GM04503 (cell line): ENCODE results near the gene C10orf71.

Source experiments
- DNase-seq: peaks from one replicate; pipeline ENCODE4 v3.0.0-alpha.2; 2012; ENCODE audit warnings: low read depth

The C10orf71 gene

DNA sequence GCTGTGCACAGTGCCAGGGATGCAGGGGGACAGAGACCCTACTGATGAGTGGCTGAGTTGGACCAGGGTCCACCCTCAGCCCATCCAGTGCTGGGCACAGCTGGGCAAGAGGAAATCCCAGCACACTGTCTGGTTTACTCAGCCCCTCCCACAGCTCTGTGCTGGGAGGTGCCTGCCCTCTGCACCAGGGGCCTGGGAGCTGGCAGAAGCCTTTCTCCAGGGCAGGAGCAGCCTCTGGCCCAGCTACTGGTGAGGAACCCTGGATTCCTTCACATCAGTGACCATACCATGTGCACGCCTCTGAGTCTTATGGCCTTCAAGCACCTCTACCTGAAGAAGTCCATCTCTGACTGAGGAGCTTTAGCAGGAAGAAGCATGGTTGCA is 25.9 kb upstream of the C10orf71 start:
- no peak for DNase-seq

- no peak for DNase-seq
These were observed 25.3 kb upstream of the C10orf71 start for GRCh38 chr10:49273626-49274025.

GRCh38 chr10:49274886-49275285 is 24.1 kb upstream of the C10orf71 start:
- no peak for DNase-seq

- DNase-seq, result no peak
These were observed 23.1 kb upstream of the C10orf71 start for GRCh38 chr10:49275896-49276295.

GRCh38 chr10:49276596-49276995 is 22.4 kb upstream of the C10orf71 start:
- no peak for DNase-seq

DNA sequence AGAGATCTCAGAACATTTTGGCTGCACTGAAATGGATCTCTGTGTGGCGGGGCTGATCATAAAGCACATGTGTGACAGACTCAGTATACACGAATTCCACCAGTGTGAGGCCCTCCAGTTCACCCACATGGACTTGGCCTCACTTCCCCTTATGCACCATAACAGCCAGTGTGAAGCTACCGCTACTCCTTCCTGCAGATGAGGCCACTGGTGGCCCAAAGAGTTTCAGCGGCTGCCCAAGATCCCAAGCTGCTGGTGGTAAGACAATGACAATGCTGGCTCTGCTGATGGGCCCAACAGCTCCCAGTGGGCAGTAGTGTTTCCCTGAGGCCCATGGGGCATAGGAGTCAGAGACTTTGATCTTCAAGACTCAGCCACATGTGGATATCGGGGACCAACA is 21.0 kb upstream of the C10orf71 start:
- no peak for DNase-seq

DNA sequence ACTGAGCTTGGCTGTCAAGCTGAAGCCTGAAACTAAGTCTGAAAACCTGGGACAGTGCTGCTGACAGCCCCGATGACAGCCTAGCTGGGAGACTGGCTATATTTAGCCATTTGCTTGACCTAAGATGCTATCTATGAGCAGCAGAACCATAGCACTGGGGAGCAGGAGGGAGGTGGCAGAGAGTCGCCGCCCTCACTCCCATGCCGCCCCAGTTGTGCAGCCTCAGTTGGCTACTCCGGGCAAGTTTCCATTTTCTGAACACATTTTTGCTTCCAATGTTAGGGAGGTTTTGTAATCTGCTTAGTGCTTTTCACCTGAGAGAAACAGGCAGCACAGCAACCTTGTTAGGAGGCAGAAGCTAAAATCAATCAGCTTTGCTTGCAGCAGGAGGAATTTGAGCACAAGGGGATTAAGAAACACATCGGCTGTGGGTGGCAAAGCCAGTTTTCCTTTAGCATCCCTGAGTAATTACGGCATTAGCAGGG is 20.4 kb upstream of the C10orf71 start:
- DNase-seq, result no peak

DNA sequence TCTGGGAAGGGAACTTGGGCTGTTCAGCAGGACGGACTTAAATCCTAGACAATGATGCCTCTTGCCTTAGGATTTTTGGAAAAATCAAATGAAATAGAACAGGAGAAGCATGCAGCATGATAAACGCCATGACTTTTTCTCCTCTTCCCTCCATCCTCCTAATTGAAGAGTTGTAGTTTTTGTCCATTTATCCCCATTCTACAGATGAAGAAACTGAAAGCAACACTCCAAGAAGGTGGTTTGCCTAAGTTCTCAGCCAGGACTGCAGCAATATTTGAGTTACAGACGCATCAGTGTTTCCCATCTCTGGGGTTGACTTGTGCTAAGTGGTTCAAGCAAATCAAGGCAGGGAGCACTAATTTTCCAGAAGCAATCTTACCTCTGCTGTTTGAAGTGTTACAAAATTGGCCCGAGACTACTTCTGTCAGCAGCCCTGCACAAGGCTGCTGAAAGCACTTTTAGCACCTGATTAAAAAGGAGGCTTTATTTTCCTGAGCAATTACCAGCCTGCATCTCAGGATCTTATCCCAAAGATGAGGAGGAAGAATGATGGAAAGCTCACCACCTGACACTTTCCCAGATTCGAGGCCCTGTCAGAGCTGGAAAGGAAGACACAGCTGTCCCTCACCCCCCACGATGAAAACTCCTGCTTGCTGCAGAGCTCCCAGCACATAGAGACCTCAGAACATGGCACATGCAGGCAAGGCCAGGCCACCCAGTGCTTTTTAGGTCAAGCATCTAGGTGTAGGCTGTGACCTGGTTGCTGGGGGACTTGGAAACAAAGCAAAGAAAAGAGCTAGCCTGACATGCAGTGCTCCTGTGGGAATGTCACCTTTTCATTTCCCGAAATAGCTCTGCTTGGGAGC is 19.7 kb upstream of the C10orf71 start:
- DNase-seq, result no peak

- DNase-seq, result peak; percentile 12
These were observed 19.0 kb upstream of the C10orf71 start for GRCh38 chr10:49280001-49280408.

GRCh38 chr10:49281461-49281860 is 17.5 kb upstream of the C10orf71 start:
- DNase-seq, result no peak

DNA sequence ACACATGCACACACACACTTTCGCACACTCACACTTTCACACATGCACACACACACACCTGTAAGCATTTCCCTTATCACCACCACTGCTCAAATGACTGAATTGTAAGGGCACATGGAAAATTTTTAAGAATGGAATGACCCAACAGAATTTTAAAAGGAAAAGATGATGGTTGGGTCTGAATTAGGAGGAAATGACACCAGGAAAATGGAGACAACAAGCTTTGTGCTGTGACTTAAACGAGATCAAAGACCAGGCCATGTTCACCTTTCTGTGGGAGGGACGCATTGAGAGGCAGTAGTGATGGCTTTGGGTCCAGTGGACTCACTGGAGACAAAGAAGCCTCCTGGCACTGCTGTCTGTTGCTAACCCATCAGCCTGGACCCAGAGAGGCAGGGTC is 16.7 kb upstream of the C10orf71 start:
- DNase-seq, result no peak

DNA sequence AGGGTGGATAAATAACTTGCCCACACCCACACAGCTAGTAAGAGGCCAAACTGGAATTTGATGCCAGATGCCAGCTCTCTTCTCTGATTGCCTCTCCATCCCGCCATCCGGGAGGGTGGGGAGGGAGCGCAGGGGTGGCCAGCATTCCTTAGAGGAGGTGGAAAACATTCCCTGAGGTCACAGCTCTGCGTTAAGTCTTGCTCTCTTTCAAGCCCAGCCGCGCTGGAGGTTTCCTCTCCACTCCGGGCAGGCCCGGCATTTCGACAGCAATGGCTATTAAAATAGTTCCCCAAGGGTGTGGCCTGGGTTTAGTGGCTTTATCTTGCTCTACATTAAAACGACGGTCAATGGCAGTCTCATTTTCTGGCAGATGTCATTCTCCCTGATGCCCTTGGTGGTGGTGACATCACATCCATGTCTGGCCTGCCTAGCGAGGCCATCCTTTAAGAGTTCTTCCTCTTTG is 16.1 kb upstream of the C10orf71 start:
- no peak for DNase-seq

DNA sequence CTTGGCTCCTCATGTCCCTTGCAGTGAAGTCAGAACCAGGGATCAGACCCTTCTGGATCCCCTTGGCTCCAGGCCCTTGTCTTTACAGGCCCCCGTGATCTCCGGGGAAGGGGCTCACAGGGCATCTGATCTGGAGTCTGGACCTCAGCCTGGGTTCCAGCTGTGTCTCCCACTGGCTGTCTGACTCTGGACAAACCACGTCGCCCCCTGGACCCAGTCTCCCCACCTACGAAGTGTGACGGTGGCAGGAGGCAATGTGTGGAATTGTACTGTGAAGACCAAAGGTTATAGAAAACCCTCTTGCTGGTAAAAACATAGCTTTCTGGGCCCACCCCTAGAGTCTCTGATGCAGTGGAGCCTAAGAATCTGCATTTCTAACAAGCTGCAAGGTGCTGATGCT is 15.5 kb upstream of the C10orf71 start:
- DNase-seq, result no peak

DNA sequence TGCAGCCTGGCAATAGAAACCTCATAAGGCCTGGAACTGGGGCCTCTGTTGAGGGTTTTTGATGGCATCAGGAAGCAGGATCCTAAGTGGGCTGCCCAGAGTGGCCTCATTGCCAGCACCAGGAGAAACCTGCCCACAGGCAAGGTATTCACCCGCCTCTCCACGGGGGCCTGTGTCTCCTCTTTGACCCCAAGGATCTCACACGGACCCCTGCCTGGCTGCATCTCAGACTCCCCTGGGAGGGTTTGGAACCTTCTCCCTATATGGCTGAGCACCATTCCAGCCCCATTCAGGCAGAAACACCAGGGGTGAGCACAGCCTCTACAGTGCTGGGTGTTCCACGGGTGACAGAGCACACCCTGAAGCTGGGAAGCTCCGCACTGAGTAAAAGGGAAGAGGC is 14.6 kb upstream of the C10orf71 start:
- DNase-seq, result no peak

- no peak for DNase-seq
These were observed 13.7 kb upstream of the C10orf71 start for GRCh38 chr10:49285232-49285631.

- no peak for DNase-seq
These were observed 12.3 kb upstream of the C10orf71 start for GRCh38 chr10:49286686-49287085.

GRCh38 chr10:49287689-49288340 is 11.2 kb upstream of the C10orf71 start:
- no peak for DNase-seq

- no peak for DNase-seq
These were observed 10.5 kb upstream of the C10orf71 start for GRCh38 chr10:49288341-49289065.

DNA sequence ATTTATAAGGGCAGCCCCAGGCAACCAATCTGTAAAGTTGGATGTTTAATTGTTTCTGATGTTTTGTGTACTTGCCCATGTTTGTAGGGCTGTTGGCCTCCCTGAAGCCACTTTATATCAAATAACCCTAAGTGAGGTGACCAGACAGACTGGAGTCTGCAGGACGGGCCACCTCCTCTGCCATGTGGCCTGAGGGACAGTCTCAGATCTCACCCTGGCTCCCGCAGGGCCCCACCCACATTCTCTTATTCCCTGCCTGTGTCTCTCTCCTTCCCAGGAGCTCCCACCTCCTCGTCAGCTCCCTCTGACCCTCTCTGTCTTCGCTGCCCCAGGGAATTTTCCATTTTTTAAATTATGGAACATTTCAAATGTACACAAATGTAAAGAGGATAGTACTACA is 9.5 kb upstream of the C10orf71 start:
- no peak for DNase-seq

DNA sequence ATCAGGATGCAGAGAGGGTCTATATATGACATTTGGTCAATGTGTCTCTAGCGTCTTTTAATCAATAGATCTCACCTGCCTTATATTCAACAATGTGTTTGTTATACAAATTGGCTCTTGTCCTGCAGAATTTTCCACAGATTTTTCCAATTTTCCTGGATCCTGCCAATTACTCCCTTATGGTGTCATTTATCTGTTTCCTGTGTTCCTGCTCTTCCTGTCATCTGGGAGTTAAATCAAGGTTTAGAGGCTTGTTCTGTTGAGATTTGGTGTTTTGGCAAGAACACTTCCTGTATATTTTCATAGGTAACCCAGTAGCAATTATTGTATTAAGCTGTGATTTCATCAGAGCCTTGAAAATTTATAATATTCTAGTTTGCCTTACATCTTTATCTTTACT is 8.8 kb upstream of the C10orf71 start:
- DNase-seq, result no peak

- DNase-seq, result no peak
These were observed 8.4 kb upstream of the C10orf71 start for GRCh38 chr10:49290607-49291006.

DNA sequence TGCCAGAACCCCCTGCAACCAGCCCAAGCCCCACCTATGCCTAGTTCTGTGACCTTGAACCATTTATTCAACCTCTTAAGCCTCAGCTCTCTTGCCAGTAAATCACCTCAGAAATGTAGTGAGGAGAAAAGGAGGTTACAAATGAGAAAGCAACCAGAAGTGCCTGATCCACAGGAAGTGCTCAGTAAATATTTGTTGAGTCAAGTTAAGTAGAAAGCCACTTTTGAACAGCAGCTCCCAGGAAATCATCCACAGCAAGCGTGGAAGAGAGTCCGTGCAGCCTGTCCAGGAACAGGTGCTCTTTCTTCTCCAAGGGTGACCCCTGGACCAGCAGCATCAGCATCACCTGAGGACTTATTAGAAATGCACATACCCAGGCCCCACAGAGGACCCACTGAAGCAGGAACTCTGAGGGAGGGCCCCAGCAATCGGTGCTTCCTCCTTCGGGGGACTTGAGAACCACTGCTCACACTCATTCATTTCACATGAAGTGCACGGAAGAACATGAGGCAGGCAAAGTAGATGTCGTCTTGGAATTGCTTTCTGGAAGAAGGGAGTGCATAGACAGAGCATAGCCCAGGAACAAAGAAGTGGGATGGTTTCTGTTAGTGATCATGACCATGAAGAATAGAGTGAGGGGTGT is 6.3 kb upstream of the C10orf71 start:
- DNase-seq, result no peak
